GM12878 (cell line): Measurements from ENCODE around the gene KIFC3.

ENCODE experiments used
- CEBPB ChIP-seq, 2 experiments: fragments of 150-350 bp in 1 of 2; IDR thresholded peaks; 2 replicates each; pipeline ENCODE4 v1.6.1; 2012 to 2014; ENCODE audit warnings: low read depth in 2 of 2, low read length in 2 of 2, borderline replicate concordance in 1 of 2, inconsistent platforms in 1 of 2
- EZH2 ChIP-seq: IDR thresholded peaks from 2 replicates; pipeline ENCODE4 v1.6.1; 2012; ENCODE audit warnings: low read depth, mild to moderate bottlenecking, control low read depth, inconsistent platforms, low read length, borderline replicate concordance; ENCODE audit not compliant: control insufficient read depth
- FOXK2 ChIP-seq: fragments of 450-650 bp; IDR thresholded peaks from 2 replicates; pipeline ENCODE4 v1.6.1; 2017; ENCODE audit warnings: mild to moderate bottlenecking, moderate library complexity
- GABPA ChIP-seq: IDR thresholded peaks from 2 replicates; pipeline ENCODE4 v1.6.1; 2014; ENCODE audit warnings: antibody characterized with exemption, low read depth, mild to moderate bottlenecking, inconsistent platforms
- MEF2A ChIP-seq: IDR thresholded peaks from 2 replicates; pipeline ENCODE4 v1.6.1; 2011; ENCODE audit warnings: low read depth, mild to moderate bottlenecking, low read length, moderate library complexity; ENCODE audit not compliant: insufficient read depth
- PAX5 ChIP-seq: IDR thresholded peaks from 2 replicates; pipeline ENCODE4 v1.6.1; 2011; ENCODE audit warnings: low read depth, low read length, borderline replicate concordance
- POLR2A ChIP-seq: IDR thresholded peaks from 2 replicates; pipeline ENCODE4 v1.6.1; 2011; ENCODE audit warnings: low read depth, mild to moderate bottlenecking, low read length
- SIX5 ChIP-seq: IDR thresholded peaks from 2 replicates; pipeline ENCODE4 v1.6.1; 2011; ENCODE audit warnings: mild to moderate bottlenecking, low read depth, low read length, moderate library complexity; ENCODE audit not compliant: severe bottlenecking
- SMC3 ChIP-seq: IDR thresholded peaks from 2 replicates; pipeline ENCODE4 v1.6.1; 2011; ENCODE audit warnings: low read length, improper control_type of control experiment, borderline replicate concordance
- SUZ12 ChIP-seq: fragments of 200-600 bp; sonication (generic); IDR thresholded peaks from one replicate; pipeline ENCODE4 v1.6.1; 2018; ENCODE audit warnings: antibody characterized with exemption, mild to moderate bottlenecking; ENCODE audit not compliant: unreplicated experiment
- TF ChIP-seq, protein P1 (sequence below), 3 experiments: IDR thresholded peaks in 2 of 3; conservative IDR thresholded peaks in 1 of 3; 2 replicates each; pipeline ENCODE4 v1.5.1; 2011; ENCODE audit warnings: low read depth in 3 of 3, low read length in 3 of 3, mild to moderate bottlenecking in 3 of 3, control low read depth in 2 of 3, moderate library complexity in 2 of 3, inconsistent platforms in 1 of 3, mixed read lengths in 1 of 3; ENCODE audit not compliant: control insufficient read depth in 2 of 3, insufficient read depth in 1 of 3; ENCODE audit errors: extremely low read depth in 1 of 3
- TF ChIP-seq, protein P2 (sequence below): IDR thresholded peaks from 2 replicates; pipeline ENCODE4 v1.6.1; 2011; ENCODE audit warnings: low read depth, mild to moderate bottlenecking, low read length, moderate library complexity, borderline replicate concordance; ENCODE audit errors: extremely low read depth
- TF ChIP-seq, protein P3 (sequence below): IDR thresholded peaks from 2 replicates; pipeline ENCODE4 v1.6.1; 2012; ENCODE audit warnings: low read length, inconsistent platforms

DNA sequence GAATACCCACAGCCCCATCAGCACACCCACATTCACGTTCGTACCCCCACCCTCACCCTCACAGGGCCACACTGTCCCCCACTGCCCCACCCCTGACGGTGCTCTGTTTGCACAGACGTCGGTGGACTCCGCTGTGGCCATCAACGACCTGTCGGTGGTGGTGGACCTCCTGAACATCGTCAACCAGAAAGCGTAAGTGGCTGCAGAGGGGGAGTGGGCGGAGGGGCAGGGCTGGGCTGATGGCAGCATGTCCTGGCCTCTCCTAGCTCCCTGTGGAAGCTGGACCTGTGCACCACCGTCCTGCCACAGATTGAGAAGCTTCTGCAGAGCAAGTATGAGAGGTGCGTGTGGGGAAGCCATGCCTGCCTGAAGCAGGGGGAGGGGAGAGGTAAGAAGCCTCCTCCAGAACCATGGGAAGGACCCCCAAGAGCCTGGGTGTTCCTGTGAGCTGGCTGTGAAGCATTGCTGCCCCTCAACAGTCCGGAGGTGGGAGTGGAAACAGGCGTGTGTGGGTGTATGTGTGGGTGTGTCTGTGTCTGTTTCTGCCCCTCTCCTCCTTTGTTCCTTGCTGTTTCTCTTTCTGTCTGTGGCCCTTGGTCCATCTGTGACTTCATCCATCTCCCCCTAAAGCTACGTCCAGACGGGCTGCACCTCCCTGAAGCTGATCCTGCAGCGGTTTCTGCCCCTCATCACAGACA is 46.4 kb downstream of the KIFC3 start:
- TF ChIP-seq SIX5 (no peak), EZH2 (no peak), SMC3 (no peak), POLR2A (no peak), SUZ12 (no peak), MEF2A (no peak), PAX5 (no peak), FOXK2 (no peak), CEBPB (IDR thresholded peaks at IDR 0.05; ENCODE audit: borderline replicate concordance in 1 of 2, low read depth in 2 of 2, low read length in 2 of 2) (no peak), GABPA (no peak)
- TF ChIP-seq, protein P1, sequence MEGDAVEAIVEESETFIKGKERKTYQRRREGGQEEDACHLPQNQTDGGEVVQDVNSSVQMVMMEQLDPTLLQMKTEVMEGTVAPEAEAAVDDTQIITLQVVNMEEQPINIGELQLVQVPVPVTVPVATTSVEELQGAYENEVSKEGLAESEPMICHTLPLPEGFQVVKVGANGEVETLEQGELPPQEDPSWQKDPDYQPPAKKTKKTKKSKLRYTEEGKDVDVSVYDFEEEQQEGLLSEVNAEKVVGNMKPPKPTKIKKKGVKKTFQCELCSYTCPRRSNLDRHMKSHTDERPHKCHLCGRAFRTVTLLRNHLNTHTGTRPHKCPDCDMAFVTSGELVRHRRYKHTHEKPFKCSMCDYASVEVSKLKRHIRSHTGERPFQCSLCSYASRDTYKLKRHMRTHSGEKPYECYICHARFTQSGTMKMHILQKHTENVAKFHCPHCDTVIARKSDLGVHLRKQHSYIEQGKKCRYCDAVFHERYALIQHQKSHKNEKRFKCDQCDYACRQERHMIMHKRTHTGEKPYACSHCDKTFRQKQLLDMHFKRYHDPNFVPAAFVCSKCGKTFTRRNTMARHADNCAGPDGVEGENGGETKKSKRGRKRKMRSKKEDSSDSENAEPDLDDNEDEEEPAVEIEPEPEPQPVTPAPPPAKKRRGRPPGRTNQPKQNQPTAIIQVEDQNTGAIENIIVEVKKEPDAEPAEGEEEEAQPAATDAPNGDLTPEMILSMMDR (IDR thresholded peaks at IDR 0.05 in 2 of 3, conservative IDR thresholded peaks at IDR 0.05 in 1 of 3; ENCODE audit: control insufficient read depth in 2 of 3, extremely low read depth in 1 of 3, insufficient read depth in 1 of 3, low read depth in 3 of 3, low read length in 3 of 3): no peak
- TF ChIP-seq, protein P2, sequence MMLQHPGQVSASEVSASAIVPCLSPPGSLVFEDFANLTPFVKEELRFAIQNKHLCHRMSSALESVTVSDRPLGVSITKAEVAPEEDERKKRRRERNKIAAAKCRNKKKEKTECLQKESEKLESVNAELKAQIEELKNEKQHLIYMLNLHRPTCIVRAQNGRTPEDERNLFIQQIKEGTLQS: no peak
- TF ChIP-seq, protein P3, sequence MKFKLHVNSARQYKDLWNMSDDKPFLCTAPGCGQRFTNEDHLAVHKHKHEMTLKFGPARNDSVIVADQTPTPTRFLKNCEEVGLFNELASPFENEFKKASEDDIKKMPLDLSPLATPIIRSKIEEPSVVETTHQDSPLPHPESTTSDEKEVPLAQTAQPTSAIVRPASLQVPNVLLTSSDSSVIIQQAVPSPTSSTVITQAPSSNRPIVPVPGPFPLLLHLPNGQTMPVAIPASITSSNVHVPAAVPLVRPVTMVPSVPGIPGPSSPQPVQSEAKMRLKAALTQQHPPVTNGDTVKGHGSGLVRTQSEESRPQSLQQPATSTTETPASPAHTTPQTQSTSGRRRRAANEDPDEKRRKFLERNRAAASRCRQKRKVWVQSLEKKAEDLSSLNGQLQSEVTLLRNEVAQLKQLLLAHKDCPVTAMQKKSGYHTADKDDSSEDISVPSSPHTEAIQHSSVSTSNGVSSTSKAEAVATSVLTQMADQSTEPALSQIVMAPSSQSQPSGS: no peak
